ENCODE data around the gene DUT. TPM values are rescaled to one million over a fixed set of nuclear protein-coding genes. Genes with fewer than 3 reads are reported as not detected.

The DUT gene
- total RNA-seq, 1 experiment from 2014 or later, result 148 TPM

DNA sequence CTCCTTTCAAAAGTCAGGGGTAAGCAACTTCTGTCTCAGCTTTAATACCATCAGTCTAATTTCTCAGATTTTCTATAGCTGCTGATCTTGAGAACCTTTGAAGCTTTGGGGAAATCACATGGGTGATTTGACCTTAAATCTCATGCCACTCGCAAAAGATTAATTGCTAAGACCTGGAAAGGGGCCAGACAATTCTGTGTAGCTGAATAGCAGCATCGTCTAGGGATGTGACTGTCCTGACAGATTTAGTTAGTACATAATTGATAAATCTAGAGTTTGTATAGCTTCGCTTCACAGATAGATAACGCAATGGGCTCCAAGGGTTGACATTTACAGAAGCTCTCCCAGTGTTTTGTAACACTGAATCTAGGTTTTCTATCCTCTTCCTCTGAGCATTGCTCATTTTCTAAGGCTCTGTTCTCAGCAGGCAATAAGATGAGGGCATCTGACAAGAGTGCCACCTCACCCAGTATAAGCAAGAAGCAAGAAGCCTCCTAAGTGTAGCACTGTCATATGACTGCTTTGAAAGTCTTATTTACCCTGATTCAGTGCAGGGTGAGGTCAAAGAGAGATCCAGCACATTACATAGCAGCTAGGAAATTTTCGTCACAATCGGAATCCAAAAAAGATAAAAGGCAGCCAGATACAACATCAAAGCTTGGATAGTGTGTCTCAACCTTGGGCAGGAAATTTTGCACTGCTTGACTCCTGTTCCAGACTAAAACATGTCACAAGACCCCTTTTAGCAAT, 47.7 kb upstream of the DUT start:
- intact Hi-C loops (cut with micrococcal nuclease; ENCODE audit: unreplicated experiment), result no loop called here
- POLR2A ChIA-PET (ENCODE audit: unreplicated experiment), result no interaction called here

DNA sequence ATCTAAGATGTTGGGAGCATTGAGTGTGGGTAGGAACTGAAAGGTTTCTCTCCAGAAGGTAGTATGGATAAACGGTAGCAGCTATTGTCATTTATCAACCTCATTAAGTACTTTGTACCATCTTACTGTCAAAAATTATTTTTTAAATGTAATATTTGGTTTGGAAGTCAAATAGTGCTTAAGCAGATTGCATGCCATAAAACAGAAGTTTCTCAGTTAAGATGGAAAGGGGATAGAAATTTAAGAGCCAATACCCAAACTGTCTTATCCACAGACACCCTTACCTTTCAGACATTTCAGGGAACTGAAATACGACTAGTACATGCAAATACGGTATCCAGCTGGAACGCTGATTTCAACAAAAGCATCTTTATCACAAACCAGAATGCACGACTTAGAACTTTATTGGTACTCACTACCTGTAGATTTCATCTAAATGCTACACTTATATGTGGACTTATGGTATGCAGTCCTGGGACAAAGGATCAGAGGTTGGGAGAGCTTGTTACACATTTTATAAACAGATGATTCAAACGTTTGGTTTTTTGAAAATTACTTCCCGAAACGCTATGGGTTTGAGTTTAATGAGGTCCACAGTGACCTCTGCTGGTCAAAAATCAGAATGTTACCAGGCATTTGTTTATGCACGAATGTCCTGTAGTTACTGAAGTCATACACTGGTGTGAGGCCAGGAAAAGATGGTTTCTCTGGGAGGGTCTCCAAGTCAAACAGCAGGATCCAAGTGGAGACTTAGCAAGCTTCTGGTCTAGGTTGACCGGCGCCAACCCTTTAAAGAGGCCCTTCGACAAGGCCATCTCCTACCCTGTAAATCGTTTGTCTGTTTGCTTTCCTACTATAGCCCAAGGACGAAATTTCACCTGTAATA, 45.7 kb upstream of the DUT start:
- intact Hi-C loops (cut with micrococcal nuclease; ENCODE audit: unreplicated experiment), result loop anchor here (1.0 kb wide), 1 partner anchor 1089 kb away; no protein-coding TSS in a partner anchor
- no peaks in the 10 kb centered on the region for H3K27me3 ChIP-seq (ENCODE audit: insufficient read depth, low read depth)
- H3K4me2 ChIP-seq, result no peak overlapping the region
- DNase-seq, result peak; percentile 40 to 43
- no peaks in the 10 kb centered on the region for H3K9me2 ChIP-seq (ENCODE audit: insufficient read depth)
- POLR2A ChIA-PET (ENCODE audit: unreplicated experiment), result no interaction called here
- H3K27ac ChIP-seq, result no peak overlapping the region
- no peak overlapping the region for H2AFZ ChIP-seq
- H3K9me3 ChIP-seq (ENCODE audit: insufficient read depth, low read depth), result no peaks in the 10 kb centered on the region
- H3F3A ChIP-seq (ENCODE audit: insufficient read depth, low read depth), result no peaks in the 10 kb centered on the region
- H3K79me2 ChIP-seq (ENCODE audit: low read depth), result no peaks in the 10 kb centered on the region
- H3K36me3 ChIP-seq (ENCODE audit: low read depth), result no peaks in the 10 kb centered on the region
- no peaks in the 10 kb centered on the region for H4K20me1 ChIP-seq (ENCODE audit: insufficient read depth)
- H3K4me1 ChIP-seq (replicated peaks; ENCODE audit: insufficient read depth), result no peaks in the 10 kb centered on the region
- no peak for TF ChIP-seq EZH2 (IDR thresholded peaks at IDR 0.05; ENCODE audit: low read depth)
- TF ChIP-seq, protein P1, sequence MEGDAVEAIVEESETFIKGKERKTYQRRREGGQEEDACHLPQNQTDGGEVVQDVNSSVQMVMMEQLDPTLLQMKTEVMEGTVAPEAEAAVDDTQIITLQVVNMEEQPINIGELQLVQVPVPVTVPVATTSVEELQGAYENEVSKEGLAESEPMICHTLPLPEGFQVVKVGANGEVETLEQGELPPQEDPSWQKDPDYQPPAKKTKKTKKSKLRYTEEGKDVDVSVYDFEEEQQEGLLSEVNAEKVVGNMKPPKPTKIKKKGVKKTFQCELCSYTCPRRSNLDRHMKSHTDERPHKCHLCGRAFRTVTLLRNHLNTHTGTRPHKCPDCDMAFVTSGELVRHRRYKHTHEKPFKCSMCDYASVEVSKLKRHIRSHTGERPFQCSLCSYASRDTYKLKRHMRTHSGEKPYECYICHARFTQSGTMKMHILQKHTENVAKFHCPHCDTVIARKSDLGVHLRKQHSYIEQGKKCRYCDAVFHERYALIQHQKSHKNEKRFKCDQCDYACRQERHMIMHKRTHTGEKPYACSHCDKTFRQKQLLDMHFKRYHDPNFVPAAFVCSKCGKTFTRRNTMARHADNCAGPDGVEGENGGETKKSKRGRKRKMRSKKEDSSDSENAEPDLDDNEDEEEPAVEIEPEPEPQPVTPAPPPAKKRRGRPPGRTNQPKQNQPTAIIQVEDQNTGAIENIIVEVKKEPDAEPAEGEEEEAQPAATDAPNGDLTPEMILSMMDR (conservative IDR thresholded peaks at IDR 0.05), result peak; percentile 66
- H3K4me3 ChIP-seq, result no peak overlapping the region
- no TSS peak for BruUV-seq (replicated peaks)
- CTCF ChIA-PET, result interaction anchor here (1.3 kb wide), 1 partner anchor 1090 kb away, joined by 4 read pairs; no protein-coding TSS in a partner anchor

More for the DNA sequence above, 47.7 kb upstream of the DUT start:
- H3K4me2 ChIP-seq, result no peak overlapping the region
- H3K36me3 ChIP-seq (ENCODE audit: low read depth), result no peaks in the 10 kb centered on the region
- no peak overlapping the region for H3K4me3 ChIP-seq
- no peaks in the 10 kb centered on the region for H3K9me3 ChIP-seq (ENCODE audit: insufficient read depth, low read depth)
- BruUV-seq (replicated peaks), result no TSS peak
- H3K27ac ChIP-seq, result no peak overlapping the region
- no peaks in the 10 kb centered on the region for H4K20me1 ChIP-seq (ENCODE audit: insufficient read depth)
- H3F3A ChIP-seq (ENCODE audit: insufficient read depth, low read depth), result no peaks in the 10 kb centered on the region
- CTCF ChIA-PET, result no interaction called here
- H3K79me2 ChIP-seq (ENCODE audit: low read depth), result no peaks in the 10 kb centered on the region
- no peaks in the 10 kb centered on the region for H3K9me2 ChIP-seq (ENCODE audit: insufficient read depth)
- TF ChIP-seq, protein P1 (conservative IDR thresholded peaks at IDR 0.05), result no peak
- no peak for TF ChIP-seq EZH2 (IDR thresholded peaks at IDR 0.05; ENCODE audit: low read depth)
- no peaks in the 10 kb centered on the region for H3K27me3 ChIP-seq (ENCODE audit: insufficient read depth, low read depth)
- DNase-seq, result no peak
- no peak overlapping the region for H2AFZ ChIP-seq
- H3K4me1 ChIP-seq (replicated peaks; ENCODE audit: insufficient read depth), result no peaks in the 10 kb centered on the region

DNA sequence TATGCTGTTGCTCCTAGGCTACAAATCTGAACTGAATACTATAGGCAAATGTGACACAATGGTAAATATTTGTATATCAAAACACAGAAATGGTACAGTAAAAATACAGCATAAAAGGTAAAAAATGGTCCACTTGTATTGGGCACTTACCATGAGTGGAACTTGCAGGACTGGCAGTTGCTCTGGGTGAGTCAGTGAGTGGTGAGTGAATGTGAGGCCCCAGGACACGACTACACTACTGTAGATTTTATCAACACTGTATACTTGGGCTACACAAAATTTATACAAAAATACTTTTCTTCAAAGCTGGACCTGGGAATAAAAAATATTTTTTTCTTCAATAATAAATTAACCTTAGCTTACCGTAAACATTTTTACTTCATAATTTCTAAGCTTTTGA, 41.6 kb upstream of the DUT start:
- CTCF ChIA-PET, result no interaction called here
- H3K79me2 ChIP-seq (ENCODE audit: low read depth), result no peaks in the 10 kb centered on the region
- H3K27ac ChIP-seq, result no peak overlapping the region
- H3K4me2 ChIP-seq, result no peak overlapping the region
- no peaks in the 10 kb centered on the region for H3K9me2 ChIP-seq (ENCODE audit: insufficient read depth)
- no peaks in the 10 kb centered on the region for H3K27me3 ChIP-seq (ENCODE audit: insufficient read depth, low read depth)
- intact Hi-C loops (cut with micrococcal nuclease; ENCODE audit: unreplicated experiment), result no loop called here
- no peaks in the 10 kb centered on the region for H3F3A ChIP-seq (ENCODE audit: insufficient read depth, low read depth)
- POLR2A ChIA-PET (ENCODE audit: unreplicated experiment), result no interaction called here
- no peak for TF ChIP-seq EZH2 (IDR thresholded peaks at IDR 0.05; ENCODE audit: low read depth)
- TF ChIP-seq, protein P1 (conservative IDR thresholded peaks at IDR 0.05), result no peak
- no peaks in the 10 kb centered on the region for H4K20me1 ChIP-seq (ENCODE audit: insufficient read depth)
- no peaks in the 10 kb centered on the region for H3K9me3 ChIP-seq (ENCODE audit: insufficient read depth, low read depth)
- no peak overlapping the region for H2AFZ ChIP-seq
- H3K4me3 ChIP-seq, result no peak overlapping the region
- BruUV-seq (replicated peaks), result no TSS peak
- H3K4me1 ChIP-seq (replicated peaks; ENCODE audit: insufficient read depth), result no peaks in the 10 kb centered on the region
- no peaks in the 10 kb centered on the region for H3K36me3 ChIP-seq (ENCODE audit: low read depth)
- DNase-seq, result no peak
